PC-9 (cell line): ENCODE results near the gene C1R. TPM values are rescaled to one million over a fixed set of nuclear protein-coding genes. Genes with fewer than 3 reads are reported as not detected.

Experiments
- BruUV-seq: library from RNA; stranded (reverse); fragments of 400-500 nt; replicated peaks from 2 replicates; lab custom pipeline; 2021; lab: Mats Ljungman, UMichigan
- CTCF ChIA-PET: fragments of 300-600 bp; sonication (Branson Sonifier 250); formaldehyde crosslinking; loops from one replicate; lab custom pipeline; 2022; ENCODE audit warnings: antibody characterized with exemption; lab: Charles Lee
- POLR2A ChIA-PET: fragments of 300-600 bp; sonication (Branson Sonifier 250); formaldehyde crosslinking; loops from one replicate; lab custom pipeline; 2022; ENCODE audit warnings: antibody characterized with exemption; ENCODE audit not compliant: unreplicated experiment; lab: Charles Lee
- DNase-seq, 2 experiments: peaks; one replicate each; pipeline versions ENCODE4 v3.0.0 to v3.0.0-alpha.2; 2015 to 2022; ENCODE audit warnings: mixed read lengths in 1 of 2
- H2AFZ ChIP-seq: fragments of 200-600 bp; sonication (generic); 2 replicates; pipeline ENCODE4 v1.8.1; 2017; ENCODE audit warnings: antibody characterized with exemption
- H3F3A ChIP-seq: fragments of 200-600 bp; sonication (generic); 2 replicates; pipeline ENCODE4 v1.8.1; 2017; ENCODE audit warnings: antibody characterized with exemption, mild to moderate bottlenecking, low read depth; ENCODE audit not compliant: insufficient read depth
- H3K27ac ChIP-seq: fragments of 200-600 bp; sonication (generic); 2 replicates; pipeline ENCODE4 v1.6.1; 2016; ENCODE audit warnings: mixed run types
- H3K27me3 ChIP-seq: fragments of 200-600 bp; sonication (generic); 2 replicates; pipeline ENCODE4 v1.6.1; 2016; ENCODE audit warnings: low read depth, mixed run types; ENCODE audit not compliant: insufficient read depth
- H3K36me3 ChIP-seq: fragments of 200-600 bp; sonication (generic); 2 replicates; pipeline ENCODE4 v1.6.1; 2016; ENCODE audit warnings: low read depth, mixed run types
- H3K4me1 ChIP-seq: fragments of 200-600 bp; sonication (generic); replicated peaks from 2 replicates; pipeline ENCODE4 v1.6.1; 2016; ENCODE audit warnings: mixed run types; ENCODE audit not compliant: insufficient read depth
- H3K4me2 ChIP-seq: fragments of 200-600 bp; sonication (generic); 2 replicates; pipeline ENCODE4 v1.6.1; 2017; ENCODE audit warnings: mixed run types
- H3K4me3 ChIP-seq: fragments of 200-600 bp; sonication (generic); 2 replicates; pipeline ENCODE4 v1.6.1; 2016; ENCODE audit warnings: mixed run types
- H3K79me2 ChIP-seq: fragments of 200-600 bp; sonication (generic); 2 replicates; pipeline ENCODE4 v1.6.1; 2017; ENCODE audit warnings: low read depth, mixed run types
- H3K9me2 ChIP-seq: fragments of 200-600 bp; sonication (generic); 2 replicates; pipeline ENCODE4 v1.8.1; 2017; ENCODE audit warnings: mild to moderate bottlenecking; ENCODE audit not compliant: insufficient read depth
- H3K9me3 ChIP-seq: fragments of 200-600 bp; sonication (generic); 2 replicates; pipeline ENCODE4 v1.8.1; 2016; ENCODE audit warnings: low read depth; ENCODE audit not compliant: insufficient read depth
- H4K20me1 ChIP-seq: fragments of 200-600 bp; sonication (generic); 2 replicates; pipeline ENCODE4 v1.8.1; 2017; ENCODE audit not compliant: insufficient read depth
- EZH2 ChIP-seq: fragments of 200-600 bp; sonication (generic); IDR thresholded peaks from 2 replicates; pipeline ENCODE4 v1.8.0; 2017; ENCODE audit warnings: antibody characterized with exemption, low read depth
- intact Hi-C: fragments of 100-400 bp; cut with micrococcal nuclease; formaldehyde crosslinking; loops from one replicate; pipeline ENCODE4 v1.10.0; 2022; ENCODE audit not compliant: unreplicated experiment
- total RNA-seq: library from RNA; stranded (reverse); gene quantifications from 2 replicates; pipeline ENCODE4 v1.2.3, GENCODE V29; 2021
- TF ChIP-seq, protein P1 (sequence below): fragments of 200-600 bp; sonication (generic); conservative IDR thresholded peaks from 2 replicates; pipeline ENCODE4 v1.6.1; 2017; ENCODE audit warnings: mixed run types, antibody characterized with exemption, mild to moderate bottlenecking, moderate library complexity

C1R gene
- total RNA-seq, 1 experiment from 2014 or later = 24.0 TPM

DNA sequence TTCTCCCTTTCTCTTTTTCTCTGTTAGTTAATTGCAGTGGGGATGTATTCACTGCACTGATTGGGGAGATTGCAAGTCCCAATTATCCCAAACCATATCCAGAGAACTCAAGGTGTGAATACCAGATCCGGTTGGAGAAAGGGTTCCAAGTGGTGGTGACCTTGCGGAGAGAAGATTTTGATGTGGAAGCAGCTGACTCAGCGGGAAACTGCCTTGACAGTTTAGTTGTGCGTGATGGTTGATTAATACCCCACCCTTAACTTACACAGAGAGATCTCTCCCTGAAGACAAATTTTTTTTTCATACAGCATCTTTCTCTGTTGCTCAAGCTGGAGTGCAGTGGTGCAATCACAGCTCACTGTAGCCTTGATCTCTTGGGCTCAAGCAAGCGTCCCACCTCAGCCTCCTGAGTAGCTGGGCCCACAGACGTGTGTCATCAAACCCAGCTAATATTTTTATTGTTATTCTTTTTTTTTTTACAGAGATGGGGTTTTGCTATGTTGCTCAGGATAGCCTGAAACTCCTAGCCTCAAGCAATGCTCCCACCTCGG lies 27.1 kb downstream of the C1R start:
- no peaks in the 10 kb centered on the region; the same call in 1 of the 2 replicates for H3K9me2 ChIP-seq
- no peak for DNase-seq
- no peak overlapping the region for H3K4me3 ChIP-seq
- no peak overlapping the region for H3K27ac ChIP-seq
- intact Hi-C loops = no loop called here
- ChIA-PET CTCF (no interaction called here), POLR2A (no interaction called here)
- TF ChIP-seq, protein P1, sequence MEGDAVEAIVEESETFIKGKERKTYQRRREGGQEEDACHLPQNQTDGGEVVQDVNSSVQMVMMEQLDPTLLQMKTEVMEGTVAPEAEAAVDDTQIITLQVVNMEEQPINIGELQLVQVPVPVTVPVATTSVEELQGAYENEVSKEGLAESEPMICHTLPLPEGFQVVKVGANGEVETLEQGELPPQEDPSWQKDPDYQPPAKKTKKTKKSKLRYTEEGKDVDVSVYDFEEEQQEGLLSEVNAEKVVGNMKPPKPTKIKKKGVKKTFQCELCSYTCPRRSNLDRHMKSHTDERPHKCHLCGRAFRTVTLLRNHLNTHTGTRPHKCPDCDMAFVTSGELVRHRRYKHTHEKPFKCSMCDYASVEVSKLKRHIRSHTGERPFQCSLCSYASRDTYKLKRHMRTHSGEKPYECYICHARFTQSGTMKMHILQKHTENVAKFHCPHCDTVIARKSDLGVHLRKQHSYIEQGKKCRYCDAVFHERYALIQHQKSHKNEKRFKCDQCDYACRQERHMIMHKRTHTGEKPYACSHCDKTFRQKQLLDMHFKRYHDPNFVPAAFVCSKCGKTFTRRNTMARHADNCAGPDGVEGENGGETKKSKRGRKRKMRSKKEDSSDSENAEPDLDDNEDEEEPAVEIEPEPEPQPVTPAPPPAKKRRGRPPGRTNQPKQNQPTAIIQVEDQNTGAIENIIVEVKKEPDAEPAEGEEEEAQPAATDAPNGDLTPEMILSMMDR = no peak
- TF ChIP-seq EZH2 = no peak
- no peaks in the 10 kb centered on the region for H4K20me1 ChIP-seq
- no peaks in the 10 kb centered on the region for H3K27me3 ChIP-seq
- no peak overlapping the region for H3K4me2 ChIP-seq
- no peaks in the 10 kb centered on the region for H3K9me3 ChIP-seq
- BruUV-seq = no TSS peak
- H3K4me1 ChIP-seq = peaks cover 29% of the 10 kb centered on the region
- no peak overlapping the region for H2AFZ ChIP-seq
- no peaks in the 10 kb centered on the region for H3K36me3 ChIP-seq
- H3F3A ChIP-seq = peaks cover 21% of the 10 kb centered on the region
- H3K79me2 ChIP-seq = no peaks in the 10 kb centered on the region

DNA sequence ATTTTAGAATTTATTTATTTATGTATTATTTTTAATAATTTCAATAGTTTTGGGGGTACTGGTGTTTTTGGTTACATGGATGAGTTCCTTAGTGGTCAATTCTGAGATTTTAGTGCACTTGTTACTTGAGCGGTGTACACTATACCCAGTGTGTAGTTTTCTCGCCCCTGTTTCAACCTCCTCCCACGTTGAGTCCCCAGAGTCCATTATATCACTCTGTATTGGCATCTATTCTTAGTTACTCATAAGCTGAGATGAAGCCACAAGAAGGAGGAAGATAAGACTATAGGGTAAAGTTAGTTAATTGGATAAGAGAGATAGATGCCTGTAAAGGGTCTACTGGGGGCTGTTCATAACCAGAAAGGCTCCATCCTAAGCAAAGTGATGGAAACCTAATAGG lies 27.7 kb downstream of the C1R start:
- H2AFZ ChIP-seq = no peak overlapping the region
- no TSS peak for BruUV-seq
- H3F3A ChIP-seq = peaks cover 21% of the 10 kb centered on the region
- TF ChIP-seq, protein P1 = no peak
- TF ChIP-seq EZH2 = no peak
- no peaks in the 10 kb centered on the region; the same call in 1 of the 2 replicates for H3K9me2 ChIP-seq
- DNase-seq = no peak
- H3K4me2 ChIP-seq = no peak overlapping the region
- H3K27ac ChIP-seq = no peak overlapping the region
- no peaks in the 10 kb centered on the region for H3K79me2 ChIP-seq
- ChIA-PET CTCF (no interaction called here), POLR2A (no interaction called here)
- intact Hi-C loops = no loop called here
- H3K4me1 ChIP-seq = peaks cover 28% of the 10 kb centered on the region
- no peaks in the 10 kb centered on the region for H4K20me1 ChIP-seq
- no peaks in the 10 kb centered on the region for H3K36me3 ChIP-seq
- no peak overlapping the region for H3K4me3 ChIP-seq
- H3K27me3 ChIP-seq = no peaks in the 10 kb centered on the region
- H3K9me3 ChIP-seq = no peaks in the 10 kb centered on the region

DNA sequence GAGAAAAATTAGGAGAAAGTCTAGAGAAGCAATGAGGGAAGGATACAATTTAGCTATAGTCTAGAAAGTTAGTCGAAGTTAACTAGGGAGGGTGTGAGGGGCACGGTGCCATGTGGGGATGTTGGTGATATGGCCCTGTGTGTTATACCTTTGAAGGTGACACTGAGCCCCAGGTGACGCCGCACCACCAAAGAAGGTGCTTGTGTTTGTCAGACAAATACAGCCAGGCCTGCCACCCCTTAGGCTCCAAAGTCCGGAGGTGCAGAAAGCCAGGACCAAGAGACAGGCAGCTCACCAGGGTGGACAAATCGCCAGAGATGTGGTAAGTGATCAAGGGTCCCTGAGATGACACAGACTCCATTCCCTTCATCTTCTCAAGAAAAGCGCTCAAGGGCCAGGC lies 30.6 kb downstream of the C1R start:
- Histone ChIP-seq H2AFZ (no peak overlapping the region), H3K9me2 (no peaks in the 10 kb centered on the region; the same call in 1 of the 2 replicates), H3K79me2 (no peaks in the 10 kb centered on the region), H3F3A (no peaks in the 10 kb centered on the region), H3K4me1 (peaks cover 16% of the 10 kb centered on the region; the same call in 1 of the 2 replicates), H3K4me3 (no peak overlapping the region), H3K27ac (no peak overlapping the region), H3K9me3 (no peaks in the 10 kb centered on the region), H4K20me1 (no peaks in the 10 kb centered on the region), H3K4me2 (no peak overlapping the region), H3K27me3 (no peaks in the 10 kb centered on the region), H3K36me3 (no peaks in the 10 kb centered on the region)
- no peak for DNase-seq
- CTCF ChIA-PET = interaction anchor here (1.3 to 1.6 kb wide), 2 partner anchors 30 to 32 kb away, joined by 3 read pairs; no protein-coding TSS in a partner anchor
- POLR2A ChIA-PET = interaction anchor here (0.6 kb wide), 1 partner anchor 32 kb away, joined by 3 read pairs; no protein-coding TSS in a partner anchor
- TF ChIP-seq EZH2 = no peak
- TF ChIP-seq, protein P1 = no peak
- intact Hi-C loops = loop anchor here (2.0 kb wide), 1 partner anchor 127 kb away; the partner anchor contains the start of gene PEX5
- no TSS peak for BruUV-seq
